Keratinocyte (primary cell): ENCODE results near the gene SPDYE16. TPM values are rescaled to one million over a fixed set of nuclear protein-coding genes. Genes with fewer than 3 reads are reported as not detected.

Experiments used
- polyA plus RNA-seq, 5 experiments: library from polyadenylated mRNA; depleted of rRNA in 3 of 5; stranded (reverse) in 3 of 5; stranded (forward) in 1 of 5; unstranded in 1 of 5; fragments of >200 nt; gene quantifications; 1 replicate in 1 of 5; 2 replicates in 3 of 5; 3 replicates in 1 of 5; pipeline versions ENCODE4 v1.2.1 to v1.2.3, GENCODE V29; 2011 to 2012; ENCODE audit warnings: missing spikeins in 2 of 5, low read depth in 1 of 5, low replicate concordance in 1 of 5
- small RNA-seq, 3 experiments: library from RNA; depleted of rRNA; stranded (forward); fragments of <200 nt; gene quantifications; one replicate each; pipeline ENCODE3, GENCODE V24; 2012; ENCODE audit warnings: low read depth in 3 of 3, low replicate concordance in 1 of 3; ENCODE audit not compliant: insufficient read length in 3 of 3

Gene SPDYE16
- polyA plus RNA-seq, 1 donor (not counting 4 experiments of a cell fraction or from before 2014, with no cell fraction given): not detected

Small RNAs within 50 kb of the gene (small RNA-seq; reads per million reads assigned to genes)
- gene RF00019: 0 reads per million in 3 experiments

Other genes with a start within 250 kb of the SPDYE16 start
- gene HSPB1, start 240.6 kb downstream of the SPDYE16 start, polyA plus RNA-seq: 460 to 1,644 TPM (median 478 TPM) in 3 replicates
- gene YWHAG, start 184.3 kb downstream of the SPDYE16 start, polyA plus RNA-seq: 88.1 to 130 TPM (median 116 TPM) in 3 replicates
- gene SSC4D, start 133.6 kb downstream of the SPDYE16 start, polyA plus RNA-seq: 0.98 to 1.6 TPM (median 1.1 TPM) in 3 replicates
- 6.9 to 13.6 TPM (median 7.7 TPM) in 3 replicates for gene ZP3, start 118.3 kb downstream of the SPDYE16 start, polyA plus RNA-seq
- 15.1 to 25.6 TPM (median 22.4 TPM) in 3 replicates for gene DTX2, start 81.6 kb downstream of the SPDYE16 start, polyA plus RNA-seq
- gene UPK3B, start 32.7 kb downstream of the SPDYE16 start, polyA plus RNA-seq: 2.6 to 11.9 TPM (median 7.5 TPM) in 3 replicates
- 6.9 to 11.7 TPM (median 9.1 TPM) in 3 replicates for gene POMZP3, start 84.0 kb upstream of the SPDYE16 start, polyA plus RNA-seq